Measurements from ENCODE around the gene CEP192.

The CEP192 gene

DNA sequence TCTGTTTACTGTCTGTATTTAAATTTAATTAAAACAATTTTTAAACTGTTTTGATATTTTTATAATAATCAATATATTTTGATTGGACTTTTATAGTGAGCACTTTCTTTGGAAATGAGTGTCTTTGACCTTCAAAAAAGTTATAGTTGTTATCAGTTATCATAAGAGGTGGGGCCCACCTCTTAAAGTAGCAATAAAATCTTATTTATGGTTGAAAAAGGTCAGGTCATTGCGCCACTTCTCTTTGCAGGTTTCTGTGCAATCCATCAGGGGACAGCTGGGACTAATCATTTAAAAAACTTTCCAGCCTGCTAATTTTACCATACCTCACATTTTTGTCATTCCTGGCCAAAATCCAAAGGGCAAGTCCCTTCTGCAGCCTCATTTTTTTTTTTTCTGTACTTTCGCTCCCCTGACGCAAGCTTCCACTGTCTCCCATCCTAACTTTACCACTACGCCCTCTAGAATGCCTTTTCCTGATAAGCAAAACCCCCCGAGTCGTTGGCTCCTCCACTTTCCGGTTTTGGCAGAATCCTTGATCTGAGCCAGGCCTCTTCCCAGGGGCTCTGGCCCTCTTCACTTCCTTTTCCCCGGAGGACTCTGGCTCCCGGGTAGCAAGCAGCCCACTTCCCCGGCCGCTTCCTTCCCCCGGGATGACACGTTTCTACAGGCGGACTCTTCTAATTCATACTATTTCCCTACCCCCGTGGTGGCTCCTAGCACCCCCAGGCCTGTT lies 44.4 kb upstream of the CEP192 start:
- TF ChIP-seq, protein P1, sequence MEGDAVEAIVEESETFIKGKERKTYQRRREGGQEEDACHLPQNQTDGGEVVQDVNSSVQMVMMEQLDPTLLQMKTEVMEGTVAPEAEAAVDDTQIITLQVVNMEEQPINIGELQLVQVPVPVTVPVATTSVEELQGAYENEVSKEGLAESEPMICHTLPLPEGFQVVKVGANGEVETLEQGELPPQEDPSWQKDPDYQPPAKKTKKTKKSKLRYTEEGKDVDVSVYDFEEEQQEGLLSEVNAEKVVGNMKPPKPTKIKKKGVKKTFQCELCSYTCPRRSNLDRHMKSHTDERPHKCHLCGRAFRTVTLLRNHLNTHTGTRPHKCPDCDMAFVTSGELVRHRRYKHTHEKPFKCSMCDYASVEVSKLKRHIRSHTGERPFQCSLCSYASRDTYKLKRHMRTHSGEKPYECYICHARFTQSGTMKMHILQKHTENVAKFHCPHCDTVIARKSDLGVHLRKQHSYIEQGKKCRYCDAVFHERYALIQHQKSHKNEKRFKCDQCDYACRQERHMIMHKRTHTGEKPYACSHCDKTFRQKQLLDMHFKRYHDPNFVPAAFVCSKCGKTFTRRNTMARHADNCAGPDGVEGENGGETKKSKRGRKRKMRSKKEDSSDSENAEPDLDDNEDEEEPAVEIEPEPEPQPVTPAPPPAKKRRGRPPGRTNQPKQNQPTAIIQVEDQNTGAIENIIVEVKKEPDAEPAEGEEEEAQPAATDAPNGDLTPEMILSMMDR (IDR thresholded peaks at IDR 0.05; ENCODE audit: low read depth, low read length, poor library complexity, severe bottlenecking): peak; percentile 21
- no peak for TF ChIP-seq EZH2phosphoT487 (IDR thresholded peaks at IDR 0.05; ENCODE audit: borderline replicate concordance, low read length)
- Histone ChIP-seq H3K27me3 (ENCODE audit: control insufficient read depth, low read length) (no peaks in the 10 kb centered on the region), H3K9me2 (replicated peaks; ENCODE audit: control insufficient read depth, low read length) (no peaks in the 10 kb centered on the region), H3K9me3 (ENCODE audit: control insufficient read depth, insufficient read depth, low read length) (no peaks in the 10 kb centered on the region), H3K4me2 (ENCODE audit: low read length) (peak overlapping the region; percentile 79), H3K79me2 (ENCODE audit: control insufficient read depth, low read length) (peaks cover 50% of the 10 kb centered on the region), H3F3A (ENCODE audit: control insufficient read depth, insufficient read depth) (peaks cover 5% of the 10 kb centered on the region), H3K36me3 (ENCODE audit: control insufficient read depth, low read length) (peaks cover 34% of the 10 kb centered on the region), H3K4me3 (ENCODE audit: low read length) (peak overlapping the region; percentile 92), H4K20me1 (ENCODE audit: control insufficient read depth, insufficient read depth, low read depth, low read length) (0 out of 2 replicates have a peak, but pooled peaks cover 4% of the 10 kb centered on the region), H3K27ac (ENCODE audit: low read depth, low read length) (peak overlapping the region; percentile 68), H3K4me1 (ENCODE audit: control insufficient read depth, low read length) (peaks cover 39% of the 10 kb centered on the region)

DNA sequence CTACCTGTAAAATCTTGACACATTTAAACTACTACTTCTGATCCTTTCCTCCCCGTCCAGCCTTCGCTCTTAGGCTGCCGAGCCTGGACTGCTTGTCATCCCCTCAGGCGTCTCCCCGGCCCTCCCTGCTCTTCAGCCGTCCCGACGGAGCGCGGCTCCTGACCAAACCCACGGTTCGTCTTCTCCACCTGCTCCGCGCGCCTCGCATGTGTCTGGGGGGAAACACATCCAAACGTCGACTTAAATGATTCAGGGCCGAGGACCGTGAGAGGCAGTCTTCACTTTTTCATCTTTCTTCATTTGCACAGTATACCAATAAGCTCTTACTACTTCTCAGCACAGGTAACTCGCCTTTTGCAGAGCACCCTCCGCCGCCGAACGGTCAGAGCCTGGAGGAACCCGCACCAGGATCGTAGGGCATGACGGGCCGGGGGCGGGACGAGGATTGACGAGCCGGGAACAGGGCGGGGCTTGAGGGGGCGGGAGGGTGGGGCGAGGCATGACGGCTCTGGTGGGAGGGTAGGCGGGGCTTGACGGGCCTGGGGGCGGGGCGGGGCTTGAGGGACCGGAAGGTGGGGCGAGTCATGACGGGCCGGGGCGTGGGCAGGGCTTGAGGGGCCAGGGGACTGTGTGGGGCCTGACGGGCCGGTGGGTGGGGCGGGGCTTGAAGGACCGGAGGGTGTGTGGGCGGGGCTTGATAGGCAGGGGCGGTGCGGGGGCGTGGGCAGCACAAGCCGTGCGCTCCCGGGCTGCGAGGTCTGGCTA lies 43.7 kb upstream of the CEP192 start, which contains the start of gene SEH1L:
Gene SEH1L (plus strand): TSS at position 727 of the 765 bp plus-strand sequence. CDS start 111 bp downstream, outside the sequence.
- Histone ChIP-seq H3F3A (ENCODE audit: control insufficient read depth, insufficient read depth) (peaks cover 5% of the 10 kb centered on the region), H3K9me2 (replicated peaks; ENCODE audit: control insufficient read depth, low read length) (no peaks in the 10 kb centered on the region), H3K27ac (ENCODE audit: low read depth, low read length) (peak within 1 kb of the TSS; percentile 95), H3K36me3 (ENCODE audit: control insufficient read depth, low read length) (peaks cover 41% of the 10 kb centered on the region), H3K4me2 (ENCODE audit: low read length) (peak within 1 kb of the TSS; percentile 98), H3K27me3 (ENCODE audit: control insufficient read depth, low read length) (no peaks in the 10 kb centered on the region), H3K4me1 (ENCODE audit: control insufficient read depth, low read length) (peaks cover 39% of the 10 kb centered on the region), H3K9me3 (ENCODE audit: control insufficient read depth, insufficient read depth, low read length) (no peaks in the 10 kb centered on the region), H4K20me1 (ENCODE audit: control insufficient read depth, insufficient read depth, low read depth, low read length) (0 out of 2 replicates have a peak, but pooled peaks cover 4% of the 10 kb centered on the region), H3K79me2 (ENCODE audit: control insufficient read depth, low read length) (peaks cover 58% of the 10 kb centered on the region), H3K4me3 (ENCODE audit: low read length) (peak within 1 kb of the TSS; percentile 95)
- no peak for TF ChIP-seq EZH2phosphoT487 (IDR thresholded peaks at IDR 0.05; ENCODE audit: borderline replicate concordance, low read length)
- TF ChIP-seq, protein P1 (IDR thresholded peaks at IDR 0.05; ENCODE audit: low read depth, low read length, poor library complexity, severe bottlenecking): no peak

DNA sequence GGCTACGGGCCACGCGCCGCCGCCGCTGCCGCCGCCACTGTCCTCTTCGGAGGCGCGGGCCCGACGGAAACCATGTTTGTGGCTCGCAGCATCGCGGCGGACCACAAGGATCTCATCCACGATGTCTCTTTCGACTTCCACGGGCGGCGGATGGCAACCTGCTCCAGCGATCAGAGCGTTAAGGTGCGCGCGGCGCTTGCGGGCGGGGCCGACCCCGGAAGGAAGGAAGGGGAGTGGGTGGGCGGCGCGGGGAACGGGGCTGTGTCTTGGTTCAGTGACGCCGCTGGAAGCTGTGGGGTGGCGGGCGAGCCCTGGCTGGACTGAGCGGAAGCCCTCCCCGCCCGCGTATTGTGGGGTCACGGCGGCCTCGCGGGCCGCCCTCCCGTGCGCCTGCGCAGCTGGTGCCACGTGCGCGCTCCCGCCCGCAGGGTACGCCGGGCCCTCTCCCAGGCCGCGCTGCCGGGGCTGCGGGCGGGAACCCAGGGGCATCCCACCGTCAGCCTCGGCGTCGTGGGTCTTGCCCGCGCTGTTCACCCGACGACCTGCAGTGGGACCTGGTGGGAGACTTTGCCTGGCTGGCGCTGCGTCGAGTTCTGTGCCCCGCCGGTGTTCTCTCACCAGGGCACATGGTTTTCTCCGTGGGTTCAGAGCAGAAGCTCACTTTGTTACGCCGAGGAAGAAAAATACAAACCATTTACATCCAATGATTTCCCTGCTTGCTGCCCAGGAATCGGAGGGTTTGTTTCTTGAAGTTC lies 42.9 kb upstream of the CEP192 start:
- no peaks in the 10 kb centered on the region for H3K9me3 ChIP-seq (ENCODE audit: control insufficient read depth, insufficient read depth, low read length)
- TF ChIP-seq, protein P1 (IDR thresholded peaks at IDR 0.05; ENCODE audit: low read depth, low read length, poor library complexity, severe bottlenecking): no peak
- no peak for TF ChIP-seq EZH2phosphoT487 (IDR thresholded peaks at IDR 0.05; ENCODE audit: borderline replicate concordance, low read length)
- peak overlapping the region; percentile 95 for H3K27ac ChIP-seq (ENCODE audit: low read depth, low read length)
- peaks cover 5% of the 10 kb centered on the region for H3F3A ChIP-seq (ENCODE audit: control insufficient read depth, insufficient read depth)
- H3K79me2 ChIP-seq (ENCODE audit: control insufficient read depth, low read length): peaks cover 65% of the 10 kb centered on the region
- H3K4me1 ChIP-seq (ENCODE audit: control insufficient read depth, low read length): peaks cover 39% of the 10 kb centered on the region
- H3K4me3 ChIP-seq (ENCODE audit: low read length): peak overlapping the region; percentile 95
- no peaks in the 10 kb centered on the region for H3K9me2 ChIP-seq (replicated peaks; ENCODE audit: control insufficient read depth, low read length)
- peak overlapping the region; percentile 98 for H3K4me2 ChIP-seq (ENCODE audit: low read length)
- H3K36me3 ChIP-seq (ENCODE audit: control insufficient read depth, low read length): peaks cover 46% of the 10 kb centered on the region
- H4K20me1 ChIP-seq (ENCODE audit: control insufficient read depth, insufficient read depth, low read depth, low read length): 0 out of 2 replicates have a peak, but pooled peaks cover 4% of the 10 kb centered on the region
- H3K27me3 ChIP-seq (ENCODE audit: control insufficient read depth, low read length): no peaks in the 10 kb centered on the region
